Mesenchymal stem cell (in vitro differentiated cells and primary cell): Measurements from ENCODE around the gene DNAI7.

ENCODE experiments used
- DNase-seq: peaks from one replicate; pipeline ENCODE4 v3.0.0-alpha.2; 2013
- H2AFZ ChIP-seq: one replicate; pipeline ENCODE4 v1.6.1; 2013; ENCODE audit warnings: low read depth, mild to moderate bottlenecking, control low read depth, inconsistent platforms, low read length, moderate library complexity
- H2AK5ac ChIP-seq: 2 replicates; pipeline ENCODE4 v1.6.1; 2013; ENCODE audit warnings: low read length, moderate library complexity, mild to moderate bottlenecking, inconsistent platforms; ENCODE audit not compliant: severe bottlenecking
- H2BK120ac ChIP-seq: one replicate; pipeline ENCODE4 v1.6.1; 2013; ENCODE audit warnings: low read depth, mild to moderate bottlenecking, inconsistent platforms, low read length, moderate library complexity
- H2BK12ac ChIP-seq, 2 experiments: one replicate each; pipeline ENCODE4 v1.6.1; 2013; ENCODE audit warnings: inconsistent platforms in 2 of 2, low read length in 2 of 2, mild to moderate bottlenecking in 2 of 2, moderate library complexity in 2 of 2, control low read depth in 1 of 2
- H2BK15ac ChIP-seq: one replicate; pipeline ENCODE4 v1.6.1; 2013; ENCODE audit warnings: mild to moderate bottlenecking, low read depth, inconsistent platforms; ENCODE audit not compliant: poor library complexity, severe bottlenecking
- H2BK5ac ChIP-seq: 2 replicates; pipeline ENCODE4 v1.6.1; 2013; ENCODE audit warnings: low read depth, mild to moderate bottlenecking, low read length, control low read depth, inconsistent platforms; ENCODE audit not compliant: poor library complexity, severe bottlenecking
- H3K14ac ChIP-seq, 2 experiments: one replicate each; pipeline ENCODE4 v1.6.1; 2013; ENCODE audit warnings: inconsistent platforms in 2 of 2, low read length in 2 of 2, control low read depth in 1 of 2, mild to moderate bottlenecking in 1 of 2, moderate library complexity in 1 of 2
- H3K18ac ChIP-seq, 2 experiments: one replicate each; pipeline ENCODE4 v1.6.1; 2013; ENCODE audit warnings: inconsistent platforms in 2 of 2, low read length in 2 of 2, control low read depth in 1 of 2, low read depth in 1 of 2, mild to moderate bottlenecking in 1 of 2
- H3K23ac ChIP-seq, 2 experiments: one replicate each; pipeline ENCODE4 v1.6.1; 2013; ENCODE audit warnings: inconsistent platforms in 2 of 2, low read length in 2 of 2, mild to moderate bottlenecking in 2 of 2, moderate library complexity in 2 of 2, control low read depth in 1 of 2
- H3K27ac ChIP-seq: 2 replicates; pipeline ENCODE4 v1.5.1; 2013; ENCODE audit warnings: mild to moderate bottlenecking, moderate library complexity, low read length, control low read depth, inconsistent platforms; ENCODE audit not compliant: poor library complexity, severe bottlenecking
- H3K27me3 ChIP-seq, 2 experiments: 2 replicates each; pipeline versions ENCODE4 v1.6.1 to v1.7.0; 2013; ENCODE audit warnings: low read length in 2 of 2, mild to moderate bottlenecking in 2 of 2, moderate library complexity in 2 of 2, control low read depth in 1 of 2, inconsistent platforms in 1 of 2; ENCODE audit not compliant: control insufficient read depth in 1 of 2, insufficient read depth in 1 of 2
- H3K36me3 ChIP-seq, 2 experiments: 2 replicates each; pipeline versions ENCODE4 v1.6.1 to v1.7.0; 2013; ENCODE audit warnings: low read length in 2 of 2, control low read depth in 1 of 2, inconsistent platforms in 1 of 2, low read depth in 1 of 2, mild to moderate bottlenecking in 1 of 2; ENCODE audit not compliant: insufficient read depth in 2 of 2, control insufficient read depth in 1 of 2
- H3K4ac ChIP-seq, 2 experiments: one replicate each; pipeline ENCODE4 v1.6.1; 2013; ENCODE audit warnings: inconsistent platforms in 2 of 2, low read length in 2 of 2, mild to moderate bottlenecking in 2 of 2, moderate library complexity in 2 of 2, control low read depth in 1 of 2, low read depth in 1 of 2
- H3K4me1 ChIP-seq: 2 replicates; pipeline ENCODE4 v1.6.1; 2013; ENCODE audit warnings: low read depth, low read length, control low read depth; ENCODE audit not compliant: control insufficient read depth, insufficient read depth
- H3K4me2 ChIP-seq: 2 replicates; pipeline ENCODE4 v1.6.1; 2013; ENCODE audit warnings: low read length, mild to moderate bottlenecking, inconsistent platforms; ENCODE audit not compliant: poor library complexity, severe bottlenecking
- H3K4me3 ChIP-seq, 2 experiments: 2 replicates each; pipeline versions ENCODE4 v1.5.1 to v1.7.0; 2013; ENCODE audit warnings: low read length in 2 of 2, mild to moderate bottlenecking in 2 of 2, control low read depth in 1 of 2, low read depth in 1 of 2; ENCODE audit not compliant: insufficient read depth in 1 of 2
- H3K79me1 ChIP-seq: replicated peaks from 2 replicates; pipeline ENCODE4 v1.6.1; 2013; ENCODE audit warnings: mild to moderate bottlenecking, control low read depth, low read length, inconsistent platforms; ENCODE audit not compliant: poor library complexity, severe bottlenecking
- H3K9ac ChIP-seq: 2 replicates; pipeline ENCODE4 v1.7.0; 2013; ENCODE audit warnings: mild to moderate bottlenecking, low read length, moderate library complexity
- H3K9me3 ChIP-seq: 2 replicates; pipeline ENCODE4 v1.7.0; 2013; ENCODE audit warnings: mild to moderate bottlenecking, low read length; ENCODE audit not compliant: control insufficient read depth
- H4K8ac ChIP-seq: one replicate; pipeline ENCODE4 v1.6.1; 2013; ENCODE audit warnings: inconsistent platforms, mild to moderate bottlenecking, low read length, moderate library complexity
- H4K91ac ChIP-seq: one replicate; pipeline ENCODE4 v1.6.1; 2013; ENCODE audit warnings: mild to moderate bottlenecking, low read length, inconsistent platforms
- WGBS: methylation state at CpG from one replicate; pipeline ENCODE4 v1.1.7; 2013; ENCODE audit warnings: mixed read lengths; 5-methylcytosine and 5-hydroxymethylcytosine counted together

DNAI7 gene

DNA sequence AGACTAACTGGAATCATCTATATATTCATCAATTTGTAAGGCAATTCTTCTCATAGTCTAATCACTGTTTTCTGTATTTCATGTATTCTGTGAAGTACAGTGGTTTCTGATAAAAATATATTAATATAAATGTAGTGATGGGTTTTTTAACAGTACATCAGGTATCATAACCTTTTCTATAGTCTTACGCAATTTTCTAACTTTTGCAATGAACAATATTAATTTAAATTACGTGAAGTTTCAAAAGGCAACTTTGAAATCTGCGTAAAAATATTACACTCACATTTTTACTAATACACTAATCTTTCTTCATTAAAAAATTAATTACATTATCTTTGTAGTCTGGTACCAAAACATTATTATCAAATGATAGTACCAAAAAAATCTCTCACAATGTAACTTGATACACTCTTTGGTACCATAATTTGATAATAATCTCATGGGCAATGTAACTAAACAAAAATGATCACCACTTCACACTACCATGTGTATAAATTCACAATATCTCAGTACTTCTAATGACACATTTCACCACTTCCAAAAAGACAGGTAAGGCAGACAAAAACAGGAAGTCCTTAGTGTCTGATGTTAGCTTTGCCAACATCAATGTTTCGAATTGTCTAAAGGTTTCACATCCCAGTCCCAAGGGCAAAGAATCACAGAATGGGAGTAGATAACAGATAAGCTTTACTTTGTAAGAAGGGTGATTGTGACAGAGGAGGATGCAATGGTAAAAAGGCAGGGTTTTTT is 8.7 kb downstream of the DNAI7 start:
- Histone ChIP-seq H3K18ac (no peak overlapping the region), H3K4me2 (no peak overlapping the region), H2AFZ (no peak overlapping the region), H2AK5ac (no peak overlapping the region), H3K23ac (no peak overlapping the region), H4K8ac (no peak overlapping the region), H2BK12ac (no peak overlapping the region), H3K4me3 (no peak overlapping the region), H3K14ac (no peak overlapping the region), H3K27ac (no peak overlapping the region), H3K4ac (no peak overlapping the region), H3K4me1 (peaks cover 2% of the 10 kb centered on the region), H2BK15ac (no peak overlapping the region), H3K9me3 (no peaks in the 10 kb centered on the region), H2BK120ac (no peak overlapping the region), H3K9ac (no peak overlapping the region), H3K79me1 (no peaks in the 10 kb centered on the region), H4K91ac (no peak overlapping the region), H3K27me3 (no peaks in the 10 kb centered on the region), H3K36me3 (no peaks in the 10 kb centered on the region), H2BK5ac (no peak overlapping the region)
- DNase-seq: no peak
- WGBS: 100% methylated on average over 4 of the region's 4 CpGs

DNA sequence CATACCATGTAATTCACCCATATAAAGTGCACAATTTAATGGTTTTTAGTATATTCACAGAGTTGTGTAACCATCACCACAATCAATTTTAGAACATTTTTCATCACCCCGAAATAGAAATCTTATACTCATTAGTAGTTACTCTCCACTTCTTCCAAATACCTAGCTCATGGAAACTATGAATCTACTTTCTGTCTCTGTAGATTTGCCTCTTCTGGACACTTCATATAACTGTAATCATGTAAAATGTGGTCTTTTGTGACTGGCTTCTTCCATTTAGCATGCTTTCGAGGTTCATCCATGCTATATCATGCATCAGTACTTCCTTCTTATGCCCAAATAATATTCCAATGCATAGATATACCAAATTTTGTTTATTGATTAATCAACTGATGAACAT is 10.8 kb downstream of the DNAI7 start:
- Histone ChIP-seq H2BK120ac (no peak overlapping the region), H3K36me3 (no peaks in the 10 kb centered on the region), H4K91ac (no peak overlapping the region), H3K14ac (no peak overlapping the region), H2AFZ (no peak overlapping the region), H3K9ac (no peak overlapping the region), H3K27me3 (no peaks in the 10 kb centered on the region), H4K8ac (no peak overlapping the region), H3K4ac (no peak overlapping the region), H3K23ac (no peak overlapping the region), H3K4me2 (no peak overlapping the region), H2BK12ac (no peak overlapping the region), H3K27ac (no peak overlapping the region), H2BK5ac (no peak overlapping the region), H3K79me1 (no peaks in the 10 kb centered on the region), H2BK15ac (no peak overlapping the region), H3K9me3 (peaks cover 13% of the 10 kb centered on the region), H3K4me1 (no peaks in the 10 kb centered on the region), H3K4me3 (no peak overlapping the region), H3K18ac (no peak overlapping the region), H2AK5ac (no peak overlapping the region)
- no peak for DNase-seq
- WGBS: 100% methylated on average over 1 of the region's 2 CpGs

- Histone ChIP-seq H2BK12ac (no peak overlapping the region), H3K27ac (no peak overlapping the region), H3K9ac (no peak overlapping the region), H2AFZ (no peak overlapping the region), H3K4ac (no peak overlapping the region), H2BK15ac (no peak overlapping the region), H3K14ac (no peak overlapping the region), H2AK5ac (no peak overlapping the region), H3K23ac (no peak overlapping the region), H4K8ac (no peak overlapping the region), H3K27me3 (no peaks in the 10 kb centered on the region), H3K79me1 (no peaks in the 10 kb centered on the region), H3K4me2 (no peak overlapping the region), H2BK5ac (no peak overlapping the region), H4K91ac (no peak overlapping the region), H3K36me3 (no peaks in the 10 kb centered on the region), H3K4me1 (no peaks in the 10 kb centered on the region), H3K18ac (no peak overlapping the region), H3K4me3 (no peak overlapping the region), H2BK120ac (no peak overlapping the region), H3K9me3 (peaks cover 27% of the 10 kb centered on the region)
- WGBS: 85% methylated on average over 3 of the region's 3 CpGs
- no peak for DNase-seq
Measured at GRCh38 chr12:25182765-25183164, 12.2 kb downstream of the DNAI7 start.

DNA sequence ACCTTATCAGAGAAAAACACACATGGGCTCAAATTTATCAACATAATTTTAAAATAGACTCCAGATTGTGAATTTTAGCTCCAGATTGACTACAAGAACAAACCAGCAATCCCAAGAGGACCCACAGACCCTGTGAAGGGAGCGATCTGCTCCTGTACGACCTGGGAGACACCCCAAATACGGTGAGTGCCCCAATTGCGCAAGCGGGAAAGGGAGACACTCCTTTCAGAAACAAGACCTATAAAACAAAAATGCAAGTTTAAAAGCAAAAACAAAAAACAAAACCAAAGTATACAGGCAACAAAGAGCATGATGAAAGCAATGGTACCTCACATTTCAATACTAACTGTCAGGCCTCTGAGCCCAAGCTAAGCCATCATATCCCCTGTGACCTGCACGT is 32.1 kb downstream of the DNAI7 start:
- H3K9ac ChIP-seq: no peak overlapping the region
- no peak overlapping the region for H3K23ac ChIP-seq
- H2AFZ ChIP-seq: no peak overlapping the region
- WGBS: 95% methylated on average over 6 of the region's 6 CpGs
- H3K4me2 ChIP-seq: no peak overlapping the region
- no peaks in the 10 kb centered on the region for H3K27me3 ChIP-seq
- no peak overlapping the region for H3K18ac ChIP-seq
- H4K8ac ChIP-seq: no peak overlapping the region
- H3K79me1 ChIP-seq: no peaks in the 10 kb centered on the region
- no peaks in the 10 kb centered on the region for H3K4me1 ChIP-seq
- H3K14ac ChIP-seq: no peak overlapping the region
- no peak overlapping the region for H3K4me3 ChIP-seq
- H3K27ac ChIP-seq: no peak overlapping the region
- DNase-seq: no peak
- H2BK120ac ChIP-seq: no peak overlapping the region
- no peak overlapping the region for H3K4ac ChIP-seq
- no peak overlapping the region for H2BK12ac ChIP-seq
- H3K36me3 ChIP-seq: no peaks in the 10 kb centered on the region
- H2BK5ac ChIP-seq: no peak overlapping the region
- H2AK5ac ChIP-seq: no peak overlapping the region
- H4K91ac ChIP-seq: no peak overlapping the region
- H3K9me3 ChIP-seq: no peaks in the 10 kb centered on the region
- H2BK15ac ChIP-seq: no peak overlapping the region
